Effector memory CD8-positive, alpha-beta T cell (primary cell): ENCODE data around the gene GP9.

ENCODE experiments used
- ATAC-seq: fragments of 150-1000 bp; cut with Tn5 transposase; replicated peaks from 2 replicates; pipeline ENCODE4 v1.10.0; 2021; ENCODE audit warnings: mild to moderate bottlenecking, moderate library complexity
- DNase-seq, 3 experiments: peaks; one replicate each; pipeline ENCODE4 v3.0.0; 2021
- H3K27ac Mint-ChIP-seq, 2 donors: one replicate each; pipeline ENCODE4 v1.8.0; 2022; ENCODE audit warnings: mild to moderate bottlenecking in 2 of 2, mixed read lengths in 2 of 2, moderate library complexity in 2 of 2
- H3K27me3 Mint-ChIP-seq, 2 donors: one replicate each; pipeline ENCODE4 v1.8.0; 2022; ENCODE audit warnings: mixed read lengths in 2 of 2
- H3K36me3 Mint-ChIP-seq: one replicate; pipeline ENCODE4 v1.8.0; 2022; ENCODE audit warnings: mild to moderate bottlenecking, moderate library complexity, mixed read lengths; ENCODE audit not compliant: insufficient read depth
- H3K4me1 Mint-ChIP-seq, 2 donors: one replicate each; pipeline ENCODE4 v1.8.0; 2022; ENCODE audit warnings: low read depth in 2 of 2, mixed read lengths in 2 of 2
- H3K4me3 Mint-ChIP-seq, 2 donors: one replicate each; pipeline ENCODE4 v1.8.0; 2022; ENCODE audit warnings: mild to moderate bottlenecking in 2 of 2, mixed read lengths in 2 of 2, moderate library complexity in 2 of 2
- H3K9me3 Mint-ChIP-seq, 2 donors: one replicate each; pipeline ENCODE4 v1.8.0; 2022; ENCODE audit warnings: mixed read lengths in 2 of 2

Gene GP9

DNA sequence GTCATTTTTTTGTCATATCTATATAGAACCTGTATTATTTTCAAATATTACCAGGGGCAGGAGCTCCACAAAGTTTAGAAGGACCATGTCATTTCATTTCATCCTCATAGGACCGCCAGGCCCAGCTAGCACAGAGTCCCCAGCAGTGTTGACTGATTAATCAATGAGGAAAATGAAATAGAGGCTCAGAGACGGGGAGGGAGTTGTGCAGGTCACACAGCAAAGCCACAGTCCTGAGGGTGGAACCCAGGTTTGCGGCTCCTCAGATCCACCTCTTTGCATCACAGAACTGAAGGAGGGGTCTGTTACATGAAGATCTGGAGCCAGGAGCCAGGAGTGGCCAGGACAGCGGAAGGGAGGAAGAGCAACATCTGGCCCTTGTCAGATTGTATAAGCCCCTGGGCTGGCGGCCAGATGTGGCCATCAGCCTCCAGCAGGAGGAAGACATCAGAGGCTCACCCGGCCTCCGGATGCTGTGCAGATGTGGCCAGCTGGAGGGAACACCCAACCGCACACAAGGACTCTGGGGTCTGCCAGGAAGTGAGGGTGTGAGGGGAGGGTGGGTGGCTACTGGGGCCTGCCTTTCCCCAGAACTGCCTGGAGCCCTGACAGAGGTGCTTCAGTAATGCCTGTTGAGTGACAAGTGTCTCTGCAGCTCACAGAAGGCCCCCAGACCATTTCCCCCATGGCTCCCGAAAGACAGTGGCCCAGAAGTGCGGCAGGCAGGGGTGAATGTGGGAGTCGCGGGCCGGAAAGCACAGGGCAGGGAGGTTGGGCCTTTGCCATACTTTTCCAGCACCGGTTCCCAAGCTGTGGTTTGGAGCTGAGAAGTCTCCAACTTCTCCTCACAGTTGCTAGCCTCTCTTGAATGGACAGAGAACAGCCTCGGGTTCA, 38.2 kb upstream of the GP9 start:
- Mint-ChIP-seq H3K36me3 (peaks cover 11% of the 10 kb centered on the region), H3K27me3 (no peaks in the 10 kb centered on the region), H3K9me3 (no peaks in the 10 kb centered on the region), H3K4me1 (peaks cover 29 to 30% of the 10 kb centered on the region in 2 donors), H3K27ac (peak overlapping the region; percentile 66 to 77), H3K4me3 (peak overlapping the region; percentile 56 to 65)
- DNase-seq, result no peak
- no peak for ATAC-seq

DNA sequence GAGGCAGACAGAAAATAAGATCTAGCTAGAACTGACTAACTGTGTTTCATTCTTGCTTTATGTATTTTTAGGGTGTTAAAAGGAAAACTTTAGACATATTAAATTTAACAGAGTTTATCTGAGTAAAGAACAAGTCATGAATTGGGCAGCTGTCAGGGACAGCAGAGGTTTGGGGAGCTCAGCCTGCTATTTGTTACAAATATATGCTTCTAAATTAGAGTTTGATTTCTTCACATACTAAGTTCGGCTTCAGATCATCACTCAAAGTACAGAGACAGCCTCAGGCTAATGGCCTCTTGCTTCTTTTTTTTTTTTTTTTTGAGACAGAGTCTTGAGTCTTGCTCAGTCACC, 37.6 kb upstream of the GP9 start:
- Mint-ChIP-seq H3K4me3 (no peak overlapping the region), H3K27me3 (no peaks in the 10 kb centered on the region), H3K27ac (peak overlapping the region in 1 of 2 donors; percentile 77), H3K36me3 (peaks cover 11% of the 10 kb centered on the region), H3K9me3 (no peaks in the 10 kb centered on the region), H3K4me1 (peaks cover 25 to 26% of the 10 kb centered on the region in 2 donors)
- ATAC-seq, result no peak
- DNase-seq, result no peak

DNA sequence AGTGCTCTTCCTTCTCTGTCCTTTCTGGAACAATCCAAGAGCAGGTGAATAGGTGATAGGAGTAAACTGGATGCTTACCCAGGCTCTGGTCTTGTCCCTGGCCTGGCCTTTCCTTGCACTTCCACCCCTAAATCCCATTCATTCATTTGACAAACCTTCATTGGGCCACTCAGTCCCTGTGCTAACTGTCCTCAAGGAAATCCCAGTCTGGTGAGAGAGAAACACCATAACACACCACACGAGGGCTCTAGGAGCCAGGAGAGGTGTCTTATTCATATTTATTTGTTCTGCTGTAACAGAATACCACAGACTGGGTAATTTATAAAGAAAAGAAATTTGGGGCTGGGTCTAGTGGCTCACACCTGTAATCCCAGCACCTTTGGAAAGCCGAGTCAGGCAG, 36.7 kb upstream of the GP9 start:
- ATAC-seq (no peak), DNase-seq (no peak)
- Mint-ChIP-seq H3K4me1 (peaks cover 21 to 22% of the 10 kb centered on the region in 2 donors), H3K27ac (peak overlapping the region in 1 of 2 donors; percentile 41), H3K36me3 (peaks cover 11% of the 10 kb centered on the region), H3K27me3 (no peaks in the 10 kb centered on the region), H3K4me3 (no peak overlapping the region), H3K9me3 (no peaks in the 10 kb centered on the region)

DNA sequence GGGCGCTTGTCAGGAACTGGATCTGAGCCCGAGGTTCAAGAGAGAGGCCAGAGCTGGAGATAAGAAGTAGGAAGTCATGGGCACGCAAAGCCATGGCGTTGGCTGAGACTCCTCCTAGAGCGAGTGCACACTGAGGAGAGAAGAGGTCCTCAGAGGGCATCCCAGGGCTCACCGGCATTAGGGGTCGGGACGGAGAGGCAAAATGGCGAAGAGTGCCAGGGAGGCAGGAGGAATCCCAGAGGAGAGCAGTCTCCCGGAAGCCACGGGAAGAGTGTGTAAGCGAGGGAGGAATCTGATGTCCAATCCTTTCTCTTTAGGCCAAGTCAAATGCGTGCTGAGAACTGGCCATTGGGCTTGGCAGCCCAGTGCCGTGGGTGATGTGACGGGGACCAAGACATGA, 35.5 kb upstream of the GP9 start:
- peaks cover 11% of the 10 kb centered on the region for H3K36me3 Mint-ChIP-seq
- peaks cover 21 to 22% of the 10 kb centered on the region in 2 donors for H3K4me1 Mint-ChIP-seq
- peak overlapping the region in 1 of 2 donors; percentile 41 for H3K27ac Mint-ChIP-seq
- no peaks in the 10 kb centered on the region for H3K27me3 Mint-ChIP-seq
- ATAC-seq (no peak), DNase-seq (no peak)
- no peak overlapping the region for H3K4me3 Mint-ChIP-seq
- no peaks in the 10 kb centered on the region for H3K9me3 Mint-ChIP-seq

DNA sequence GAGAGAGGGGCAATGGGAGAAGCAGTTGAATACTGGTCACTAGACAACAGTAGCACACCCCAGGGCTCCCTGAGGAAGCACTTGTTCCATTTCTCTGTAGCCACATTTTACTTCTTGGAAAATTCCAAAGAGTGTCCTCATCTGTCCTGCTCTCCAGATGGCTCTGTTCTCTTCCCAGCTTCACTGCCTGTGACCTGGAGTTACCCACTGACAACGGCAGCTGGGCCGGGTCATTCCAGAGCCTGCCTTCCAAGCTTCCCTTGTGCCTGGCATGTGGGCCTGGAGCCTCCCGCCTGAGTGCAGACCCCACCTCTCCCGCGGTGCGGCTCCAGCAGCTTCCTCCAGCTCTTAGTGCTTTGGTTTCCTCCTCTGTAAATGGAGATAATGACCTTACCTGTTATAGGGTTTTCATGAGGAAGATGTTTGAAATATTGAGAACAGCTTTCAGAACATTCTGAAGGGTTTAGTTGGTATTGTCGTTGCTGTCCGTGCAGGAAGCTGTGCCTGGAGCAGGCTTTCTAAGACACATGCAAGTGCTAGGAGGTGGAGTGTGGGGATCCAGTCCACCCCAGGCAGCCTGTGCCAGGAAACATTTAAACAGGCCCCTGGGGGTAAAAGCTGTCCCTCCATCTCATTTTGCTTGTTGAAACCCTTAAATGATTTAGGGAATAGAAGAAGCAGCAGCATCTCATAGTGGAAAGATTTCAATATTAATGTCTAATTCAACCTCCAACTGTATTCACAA, 34.7 kb upstream of the GP9 start:
- H3K36me3 Mint-ChIP-seq, result peaks cover 11% of the 10 kb centered on the region
- no peaks in the 10 kb centered on the region for H3K9me3 Mint-ChIP-seq
- DNase-seq, result no peak
- ATAC-seq, result no peak
- H3K4me1 Mint-ChIP-seq, result peaks cover 21 to 22% of the 10 kb centered on the region in 2 donors
- no peaks in the 10 kb centered on the region for H3K27me3 Mint-ChIP-seq
- peak overlapping the region; percentile 94 to 98 for H3K27ac Mint-ChIP-seq
- H3K4me3 Mint-ChIP-seq, result peak overlapping the region; percentile 66 to 85

DNA sequence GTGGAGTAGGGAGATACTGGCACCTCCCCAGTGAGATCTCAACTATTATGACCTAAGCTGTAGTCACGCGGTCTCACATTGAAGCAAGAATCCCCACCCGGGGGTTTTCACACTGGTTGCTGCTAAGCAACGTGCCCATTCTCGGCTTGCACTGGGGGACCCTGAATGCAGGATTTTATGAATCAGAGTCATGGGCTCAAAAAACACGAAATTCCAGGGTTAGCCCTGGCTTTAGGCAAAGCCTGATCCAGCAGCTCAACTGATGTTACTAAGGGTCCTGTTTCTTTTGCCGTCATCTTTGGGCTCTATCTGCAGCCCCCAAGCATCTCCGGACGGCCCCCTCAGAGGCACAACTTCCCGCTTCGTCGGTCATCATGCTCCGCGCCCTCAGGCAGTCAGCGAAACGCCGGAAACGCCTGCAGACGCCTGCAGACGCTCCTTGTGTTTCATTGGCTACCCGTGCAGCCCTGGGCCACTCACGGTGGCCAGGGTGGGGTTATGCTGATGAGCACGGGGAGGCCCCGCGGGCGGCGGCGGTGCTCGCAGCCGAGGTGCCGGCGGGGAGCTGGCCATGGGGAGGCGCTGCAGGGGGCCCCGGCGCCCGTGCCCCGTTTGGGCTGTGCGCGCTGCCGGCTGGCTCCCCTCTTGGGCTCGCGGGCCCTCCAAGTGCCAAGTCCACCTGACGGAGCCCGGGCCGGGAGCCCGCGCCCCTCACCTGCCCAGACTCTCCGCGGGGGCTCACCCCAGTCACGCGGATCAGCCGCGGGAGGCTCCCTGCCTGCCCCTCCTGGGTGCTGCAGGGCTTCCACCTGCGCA, 33.6 kb upstream of the GP9 start:
- Mint-ChIP-seq H3K36me3 (peaks cover 11% of the 10 kb centered on the region), H3K27me3 (no peaks in the 10 kb centered on the region), H3K4me1 (peaks cover 18 to 20% of the 10 kb centered on the region in 2 donors), H3K27ac (peak overlapping the region; percentile 94 to 98), H3K4me3 (peak overlapping the region; percentile 66 to 85), H3K9me3 (no peaks in the 10 kb centered on the region)
- DNase-seq, result peak; percentile 88 to 92 (median 90)
- ATAC-seq, result peak; percentile 97

DNA sequence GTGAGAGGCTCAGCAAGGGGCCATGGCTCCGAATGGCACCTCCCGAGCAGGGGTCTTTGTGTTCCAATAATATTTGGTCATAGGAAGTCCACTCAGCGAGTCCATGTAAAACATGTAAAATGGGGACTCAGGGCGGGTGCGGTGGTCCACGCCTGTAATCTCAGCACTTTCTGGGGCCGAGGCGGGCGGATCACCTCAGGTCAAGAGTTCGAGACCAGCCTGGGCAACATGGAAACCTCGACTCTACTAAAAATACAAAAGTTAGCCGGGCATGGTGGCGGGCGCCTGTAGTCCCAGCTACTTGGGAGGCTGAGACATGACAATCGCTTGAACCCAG, 33.1 kb upstream of the GP9 start:
- ATAC-seq (no peak), DNase-seq (peak in 1 of 3 experiments; percentile 14)
- Mint-ChIP-seq H3K36me3 (peaks cover 11% of the 10 kb centered on the region), H3K27me3 (no peaks in the 10 kb centered on the region), H3K4me3 (peak overlapping the region; percentile 33 to 85), H3K27ac (no peak overlapping the region), H3K9me3 (no peaks in the 10 kb centered on the region), H3K4me1 (peaks cover 12 to 16% of the 10 kb centered on the region in 2 donors)

DNA sequence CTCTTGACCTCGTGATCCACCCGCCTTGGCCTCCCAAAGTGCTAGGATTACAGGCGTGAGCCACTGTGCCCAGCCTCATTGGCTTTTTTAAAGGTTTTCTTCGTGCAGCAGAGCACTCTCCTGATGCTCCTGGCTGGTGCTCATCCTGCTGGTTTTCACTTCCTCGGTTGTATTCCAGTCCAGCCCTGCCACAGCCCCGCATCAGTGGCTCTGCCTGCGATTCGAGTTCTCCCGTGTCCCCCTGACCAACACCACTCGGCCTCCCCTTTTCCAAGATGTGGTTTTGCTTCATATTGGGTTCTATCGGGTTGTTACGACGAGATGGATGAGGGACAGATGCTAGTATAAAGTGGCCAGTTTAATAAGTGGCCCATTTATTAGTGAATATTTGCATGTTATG, 31.7 kb upstream of the GP9 start:
- H3K27ac Mint-ChIP-seq, result no peak overlapping the region
- no peak for ATAC-seq
- DNase-seq, result no peak
- H3K9me3 Mint-ChIP-seq, result no peaks in the 10 kb centered on the region
- H3K27me3 Mint-ChIP-seq, result no peaks in the 10 kb centered on the region
- H3K36me3 Mint-ChIP-seq, result peaks cover 11% of the 10 kb centered on the region
- peak overlapping the region in 1 of 2 donors; percentile 10 for H3K4me3 Mint-ChIP-seq
- H3K4me1 Mint-ChIP-seq, result peaks cover 9 to 16% of the 10 kb centered on the region in 2 donors

DNA sequence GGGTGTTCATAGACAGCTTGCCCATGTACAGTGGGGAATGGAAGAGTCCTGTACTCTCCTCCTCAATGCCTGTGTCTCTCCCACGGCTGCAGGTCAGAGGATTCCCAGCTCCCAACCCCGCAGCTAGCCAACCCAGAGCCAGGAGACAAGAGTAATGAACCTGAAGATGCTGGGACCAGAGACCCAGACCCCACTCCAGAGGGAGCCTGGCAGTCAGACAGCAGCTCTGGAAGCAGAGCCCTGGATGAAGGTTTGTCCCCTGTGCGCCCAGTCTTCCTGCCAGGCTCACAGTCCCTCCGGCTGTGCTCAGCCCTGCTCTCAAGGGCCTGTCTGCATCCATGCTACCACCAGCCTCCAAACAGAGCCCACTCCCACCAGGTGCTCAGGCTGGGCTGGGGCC, 30.0 kb upstream of the GP9 start:
- Mint-ChIP-seq H3K9me3 (no peaks in the 10 kb centered on the region), H3K4me1 (peaks cover 9 to 12% of the 10 kb centered on the region in 2 donors), H3K27me3 (no peaks in the 10 kb centered on the region), H3K4me3 (no peak overlapping the region), H3K27ac (no peak overlapping the region), H3K36me3 (peaks cover 7% of the 10 kb centered on the region)
- ATAC-seq (no peak), DNase-seq (no peak)

DNA sequence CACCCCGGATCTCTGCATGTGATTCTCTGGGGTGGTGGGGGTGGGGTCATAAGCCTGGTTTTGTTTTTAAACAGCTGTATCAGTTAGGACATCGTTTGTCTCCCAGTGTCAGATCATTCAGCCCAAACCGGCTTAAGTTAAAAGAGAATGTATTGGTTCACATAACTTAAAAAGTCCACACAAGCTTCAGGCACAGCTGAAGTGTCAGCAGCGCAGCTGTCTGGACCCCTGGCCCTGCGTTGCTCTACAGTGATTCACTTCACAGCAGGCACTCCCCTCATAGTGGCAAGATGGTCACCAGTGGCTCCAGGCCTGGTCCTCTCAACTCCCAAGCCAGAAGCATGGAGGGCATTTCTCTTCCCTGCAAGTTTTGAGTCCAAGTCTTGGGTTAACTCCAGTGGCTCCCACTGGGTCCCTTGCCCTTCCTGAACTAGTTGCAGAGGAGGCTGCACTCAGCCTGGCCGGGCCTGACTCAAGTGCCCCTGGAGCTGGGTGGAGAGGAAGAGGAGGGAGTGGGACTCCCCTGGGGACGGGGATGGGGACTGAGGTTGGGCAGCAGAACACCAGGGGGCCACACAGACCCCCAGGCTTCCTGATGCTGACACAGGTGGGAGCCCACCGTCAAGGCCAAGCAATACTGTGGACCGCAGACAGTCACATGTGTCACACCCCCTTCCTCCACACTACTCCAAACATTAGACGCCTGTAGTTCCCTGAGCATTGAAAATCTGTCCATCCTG, 28.9 kb upstream of the GP9 start:
- DNase-seq, result no peak
- H3K4me1 Mint-ChIP-seq, result peaks cover 4% of the 10 kb centered on the region in 2 donors
- H3K4me3 Mint-ChIP-seq, result no peak overlapping the region
- H3K9me3 Mint-ChIP-seq, result no peaks in the 10 kb centered on the region
- peaks cover 5% of the 10 kb centered on the region for H3K36me3 Mint-ChIP-seq
- no peak overlapping the region for H3K27ac Mint-ChIP-seq
- no peaks in the 10 kb centered on the region for H3K27me3 Mint-ChIP-seq
- no peak for ATAC-seq

DNA sequence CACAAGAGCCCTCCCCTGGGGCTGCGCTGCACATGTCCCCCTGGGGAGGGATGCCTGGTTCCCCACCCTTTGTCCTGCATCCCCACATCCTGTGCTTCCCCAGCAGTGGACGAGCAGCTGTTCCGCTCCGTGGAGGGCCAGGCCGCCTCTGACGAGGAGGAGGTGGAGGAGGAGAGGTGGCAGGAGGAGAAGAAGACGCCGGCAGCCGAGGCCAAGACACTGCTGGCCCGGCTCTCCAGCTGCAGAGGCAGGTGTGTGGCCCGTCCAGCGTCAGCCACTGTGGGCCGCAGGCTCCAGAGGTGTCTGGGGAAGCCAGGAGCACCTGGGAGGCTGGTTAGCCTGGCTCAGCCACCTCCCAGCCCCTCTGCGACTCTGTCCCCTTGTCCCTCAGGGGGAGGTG, 27.9 kb upstream of the GP9 start:
- Mint-ChIP-seq H3K27ac (no peak overlapping the region), H3K27me3 (no peaks in the 10 kb centered on the region), H3K4me1 (peaks cover 0 to 2% of the 10 kb centered on the region in 2 donors), H3K4me3 (no peak overlapping the region), H3K36me3 (no peaks in the 10 kb centered on the region), H3K9me3 (no peaks in the 10 kb centered on the region)
- DNase-seq (no peak), ATAC-seq (no peak)

DNA sequence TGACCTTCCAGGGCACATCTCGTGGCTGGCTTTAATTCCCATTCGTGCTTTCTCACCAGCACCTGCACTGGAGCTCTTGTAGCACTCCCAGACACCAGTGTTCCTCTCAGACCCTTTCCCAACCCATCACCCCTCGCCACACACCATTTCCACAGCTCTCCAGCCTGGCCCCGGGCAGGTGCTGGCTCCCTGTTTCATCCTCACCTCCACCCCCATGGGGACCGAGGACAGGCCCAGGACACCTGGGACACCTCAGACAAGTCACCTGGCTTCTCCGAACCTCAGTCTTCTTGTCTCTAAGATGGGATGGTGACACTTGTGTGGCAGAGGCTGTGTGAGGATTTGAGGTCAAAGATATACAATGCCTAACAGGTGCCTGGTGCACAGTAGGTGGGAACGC, 27.4 kb upstream of the GP9 start:
- no peak for ATAC-seq
- no peak for DNase-seq
- Mint-ChIP-seq H3K4me3 (no peak overlapping the region), H3K4me1 (peaks cover 0 to 2% of the 10 kb centered on the region in 2 donors), H3K9me3 (no peaks in the 10 kb centered on the region), H3K27me3 (no peaks in the 10 kb centered on the region), H3K36me3 (no peaks in the 10 kb centered on the region), H3K27ac (no peak overlapping the region)
